Measurements from ENCODE around the gene SH3BP5L. TPM values are rescaled to one million over a fixed set of nuclear protein-coding genes. Genes with fewer than 3 reads are reported as not detected.
A peak's percentile ranks its signal among the peaks of the same experiment; 100 is the strongest.

Gene SH3BP5L
- total and polyA plus RNA-seq, 2 of the 13 experiments (the other 11 are each of a cell fraction or from before 2014, with no cell fraction given): 10.3 to 14.9 TPM

- TF ChIP-seq ZNF18 (CRISPR knock-in tag; IDR thresholded peaks at IDR 0.05; ENCODE audit: insufficient replicate concordance) (no peak), IKZF1 (IDR thresholded peaks at IDR 0.05) (no peak), ZNF44 (CRISPR knock-in tag; IDR thresholded peaks at IDR 0.05) (peak; percentile 42; the same call in 1 of the 2 replicates), EZH2 (conservative IDR thresholded peaks at IDR 0.05; ENCODE audit: low read depth, low read length) (no peak), CHD4 (IDR thresholded peaks at IDR 0.05; ENCODE audit: borderline replicate concordance, low read length) (no peak), RFX5 (IDR thresholded peaks at IDR 0.05; ENCODE audit: low read depth, low read length) (no peak), ZNF275 (CRISPR knock-in tag; IDR thresholded peaks at IDR 0.05; ENCODE audit: borderline replicate concordance) (no peak), ZSCAN21 (CRISPR knock-in tag; IDR thresholded peaks at IDR 0.05; ENCODE audit: borderline replicate concordance) (peak; percentile 42; the same call in 1 of the 2 replicates), ZNF687 (CRISPR knock-in tag; IDR thresholded peaks at IDR 0.05) (peak; percentile 93), ZNF101 (CRISPR knock-in tag; IDR thresholded peaks at IDR 0.05; ENCODE audit: borderline replicate concordance, low read depth) (no peak), ZBTB42 (CRISPR knock-in tag; IDR thresholded peaks at IDR 0.05) (peak; percentile 72), KDM2A (CRISPR knock-in tag; IDR thresholded peaks at IDR 0.05; ENCODE audit: borderline replicate concordance, low read depth) (peak; percentile 66; the same call in 1 of the 2 replicates)
Observed at GRCh38 chr1:248862998-248863881, 37.5 kb upstream of the SH3BP5L start (continued).
